ENCODE data around the gene TMEM132D.
"Not testable (repeated sequence)": the region's sequence is repeated elsewhere in the genome, so short reads cannot be mapped to it uniquely, and the experiment has no call there.

The TMEM132D gene
- 0 to 0.15 reads per million in 2 donors for total RNA-seq

DNA sequence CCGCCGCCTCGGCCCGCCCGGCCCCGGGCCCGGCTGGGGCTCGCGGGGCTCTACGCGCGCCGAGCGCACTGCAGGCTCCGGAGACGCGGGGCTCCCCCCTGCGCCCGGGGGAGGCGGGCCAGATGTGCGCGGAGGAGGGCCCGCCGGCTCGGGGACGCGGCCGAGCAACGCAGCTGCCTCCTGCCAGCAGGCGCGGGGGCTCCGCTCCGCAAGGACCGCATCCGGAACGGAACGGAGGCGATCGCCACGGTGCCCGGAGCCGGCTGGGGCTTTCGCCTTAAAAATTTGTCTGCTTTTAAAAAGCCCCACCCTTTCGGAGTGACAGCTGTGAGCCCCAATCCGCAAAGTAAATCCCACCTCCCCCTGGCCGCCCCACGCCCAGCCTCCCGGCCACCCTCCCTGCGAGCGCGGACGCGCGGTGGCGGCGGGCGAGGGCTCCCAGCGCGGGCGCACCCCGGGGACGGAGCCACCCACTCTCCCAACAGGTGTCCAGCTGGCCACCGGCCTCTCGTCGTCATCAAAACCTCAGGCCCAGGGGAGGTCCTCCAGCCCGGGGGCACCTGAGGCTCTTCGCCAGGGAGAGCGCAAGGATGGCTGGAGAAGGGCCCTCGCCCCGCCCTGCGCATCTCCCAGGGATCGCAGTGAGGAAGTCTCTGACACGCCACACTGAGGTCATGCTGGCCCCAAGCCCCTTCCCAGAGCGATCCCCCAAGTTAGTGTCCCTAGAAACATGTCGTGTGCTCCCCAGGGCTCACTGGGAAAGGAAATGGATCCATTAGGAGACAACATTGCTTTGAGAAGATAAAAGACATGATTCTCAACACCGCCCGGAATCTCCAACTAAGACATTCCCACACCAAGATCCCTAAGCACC is at the start of gene TMEM132D:
TMEM132D (minus strand) TSS at position 70 of the 874 bp plus-strand sequence.
- DNase-seq: no peak

DNA sequence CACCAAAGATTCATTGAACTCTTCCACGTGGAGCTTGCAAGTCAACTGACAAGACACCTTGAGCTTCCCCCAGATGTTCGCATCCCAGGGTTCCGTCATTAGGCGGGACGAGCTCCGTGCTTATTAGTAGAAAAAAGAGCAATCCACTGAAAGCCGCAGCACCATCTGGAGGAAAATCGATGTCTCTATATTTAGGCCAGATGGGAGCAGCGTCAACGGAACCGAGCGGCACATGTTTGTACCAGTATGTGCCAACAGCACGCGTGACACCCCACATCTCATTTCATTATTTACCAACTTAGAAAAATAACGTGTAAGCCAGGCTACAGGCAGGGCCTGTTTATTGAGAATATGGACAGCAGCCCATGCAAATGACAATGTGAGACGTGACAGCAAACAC is 45.8 kb upstream of the TMEM132D start:
- no peak for DNase-seq

- DNase-seq: no peak
Observed at GRCh38 chr12:129941618-129942017, 37.8 kb upstream of the TMEM132D start.

- DNase-seq: no peak
Observed at GRCh38 chr12:129938089-129938488, 34.3 kb upstream of the TMEM132D start.

- no peak for DNase-seq
Observed at GRCh38 chr12:129937426-129937825, 33.6 kb upstream of the TMEM132D start.

DNA sequence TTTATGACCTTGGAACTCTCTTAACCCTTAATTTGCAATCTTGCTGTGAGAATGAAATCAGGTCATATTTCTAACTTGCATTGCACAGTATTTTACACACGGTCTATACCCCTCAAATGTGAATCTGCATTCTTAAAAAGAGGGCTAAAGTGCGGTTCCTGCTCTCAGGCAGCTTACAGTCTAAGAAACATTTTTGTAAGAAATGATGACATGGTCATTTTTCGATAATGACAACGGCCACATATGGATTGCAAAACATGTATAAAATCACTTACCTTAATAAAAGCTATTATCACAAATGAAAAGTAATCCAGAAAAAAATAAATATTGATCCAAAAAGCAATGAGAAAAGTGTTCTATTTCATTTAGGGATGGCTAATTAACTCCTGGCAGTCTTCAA is 24.8 kb upstream of the TMEM132D start:
- no peak for DNase-seq

- no peak for DNase-seq
Observed at GRCh38 chr12:129927316-129927900, 23.6 kb upstream of the TMEM132D start.

GRCh38 chr12:129911428-129912049 is 7.7 kb upstream of the TMEM132D start:
- DNase-seq: no peak

- DNase-seq: no peak
Observed at GRCh38 chr12:129909051-129910020, 5.5 kb upstream of the TMEM132D start.

DNA sequence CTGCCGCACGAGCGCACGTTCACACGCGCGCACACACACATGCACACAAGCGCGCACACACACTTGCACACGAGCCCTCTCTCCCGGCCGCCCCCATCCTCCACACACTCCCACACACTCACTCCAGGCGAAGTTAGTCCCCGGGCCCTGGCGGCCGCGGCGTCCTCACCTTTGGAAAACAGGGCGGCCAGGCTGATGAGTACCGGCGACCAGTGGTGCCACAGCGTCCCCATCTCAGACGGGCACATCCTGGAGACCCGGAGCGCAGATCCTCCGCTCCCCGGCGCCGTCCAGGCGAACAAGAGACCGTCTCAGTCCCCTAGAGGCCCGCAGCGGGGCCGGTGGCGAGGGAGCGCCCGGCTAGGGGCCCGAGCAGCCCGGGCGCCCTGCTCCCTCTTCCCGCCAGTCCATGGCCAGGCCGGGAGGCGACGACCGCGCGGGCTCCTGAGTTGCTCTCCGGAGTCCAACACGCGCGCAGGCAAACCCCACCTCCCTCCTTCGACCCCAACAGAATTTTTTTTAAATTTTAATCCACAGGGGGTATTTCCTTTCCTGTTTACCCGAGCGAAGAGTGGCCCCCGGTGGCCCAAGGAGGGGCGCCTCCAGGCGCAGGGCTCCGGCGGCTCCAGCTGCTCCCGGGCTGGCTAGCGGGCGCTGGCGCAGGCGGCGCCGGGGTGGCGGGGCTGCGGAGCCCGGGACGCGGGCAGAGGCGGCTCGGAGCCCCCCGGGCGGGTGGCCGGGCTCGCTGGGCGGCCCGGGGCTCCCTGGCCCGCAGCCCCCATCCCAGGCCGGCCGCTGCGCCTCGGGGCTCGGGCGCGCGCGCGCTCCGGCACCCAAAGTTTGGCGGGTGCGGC is 506 bp downstream of the TMEM132D start:
- DNase-seq: no peak

GRCh38 chr12:129902371-129903091 is 1.3 kb downstream of the TMEM132D start:
- DNase-seq: no peak

- DNase-seq: no peak
Observed at GRCh38 chr12:129901254-129901653, 2.6 kb downstream of the TMEM132D start.

DNA sequence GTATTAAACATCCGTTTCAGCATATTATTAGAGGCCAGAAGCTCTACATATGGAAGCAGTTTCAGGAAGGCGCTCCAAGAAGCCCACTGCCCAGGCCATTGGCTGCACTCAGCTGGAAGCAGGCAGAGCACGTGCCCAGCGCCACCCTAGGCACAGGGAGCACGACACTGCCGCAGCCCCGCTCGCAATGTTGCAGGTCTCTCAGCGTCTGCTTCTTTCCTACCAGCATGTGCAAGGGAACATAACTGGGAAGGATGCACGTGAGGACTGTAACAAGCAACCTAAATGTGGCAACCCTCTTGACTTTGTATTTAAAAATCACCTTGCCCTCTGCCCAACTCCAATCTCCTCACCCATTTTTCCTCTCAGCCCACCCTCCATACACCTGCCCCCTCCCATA is 3.5 kb downstream of the TMEM132D start:
- DNase-seq: no peak

GRCh38 chr12:129899045-129899444 is 4.8 kb downstream of the TMEM132D start:
- DNase-seq: not testable (repeated sequence)

DNA sequence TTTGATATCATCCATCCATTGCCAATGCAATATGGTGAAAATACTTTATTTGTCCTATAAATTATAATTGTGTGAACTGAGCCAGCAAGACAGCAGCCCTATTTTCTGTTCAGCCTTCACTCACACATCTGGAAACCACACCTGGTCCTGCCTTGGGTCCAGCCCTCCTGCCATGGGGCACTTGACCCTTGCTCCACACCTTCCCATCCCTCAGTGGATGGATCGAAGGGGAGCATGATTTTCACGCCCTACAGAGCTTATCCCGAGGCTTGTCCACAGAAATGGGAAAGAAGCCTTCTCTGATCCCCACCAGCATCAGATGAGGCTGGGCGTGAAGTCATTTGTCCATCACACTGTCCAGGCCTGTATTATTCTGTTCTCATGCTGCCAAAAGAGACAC is 10.1 kb downstream of the TMEM132D start:
- no peak for DNase-seq

DNA sequence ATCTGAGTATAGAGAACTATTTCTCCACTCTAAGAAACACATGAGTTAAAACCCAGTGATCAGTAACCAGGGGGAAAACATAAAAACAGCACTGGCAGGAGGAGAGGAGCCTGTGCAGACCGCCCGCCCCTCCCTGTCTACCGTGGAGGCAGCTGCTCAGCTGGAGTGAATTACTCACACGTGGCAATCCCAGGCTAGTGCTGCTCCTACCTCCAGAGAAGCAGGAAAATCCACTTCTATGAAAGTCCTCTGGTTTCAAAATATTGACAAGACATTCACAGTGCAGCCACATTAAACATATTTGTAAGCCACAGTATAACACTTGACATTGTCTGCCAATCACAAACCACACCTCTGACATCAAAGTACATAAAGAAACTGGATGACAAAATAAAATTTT is 16.7 kb downstream of the TMEM132D start:
- DNase-seq: no peak

DNA sequence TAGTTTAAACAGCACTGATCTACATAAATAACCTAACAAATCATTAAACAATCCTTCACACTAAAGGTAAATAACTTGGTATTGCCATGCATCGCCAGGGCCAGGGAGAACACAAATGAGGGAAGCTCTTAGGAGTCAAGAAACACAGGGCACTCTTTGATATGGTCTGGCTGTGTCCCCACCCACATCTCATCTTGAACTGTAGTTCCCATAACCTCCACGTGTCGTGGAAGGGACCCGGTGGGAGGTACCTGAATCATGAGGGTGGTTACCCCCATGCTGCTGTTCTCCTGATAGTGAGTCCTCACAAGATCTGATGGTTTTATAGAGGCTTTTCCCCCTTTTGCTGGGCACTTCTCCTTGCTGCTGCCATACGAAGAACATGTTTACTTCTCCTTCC is 17.3 kb downstream of the TMEM132D start:
- DNase-seq: no peak

- no peak for DNase-seq
Observed at GRCh38 chr12:129885287-129885686, 18.5 kb downstream of the TMEM132D start.

- no peak for DNase-seq
Observed at GRCh38 chr12:129877411-129877810, 26.4 kb downstream of the TMEM132D start.

DNA sequence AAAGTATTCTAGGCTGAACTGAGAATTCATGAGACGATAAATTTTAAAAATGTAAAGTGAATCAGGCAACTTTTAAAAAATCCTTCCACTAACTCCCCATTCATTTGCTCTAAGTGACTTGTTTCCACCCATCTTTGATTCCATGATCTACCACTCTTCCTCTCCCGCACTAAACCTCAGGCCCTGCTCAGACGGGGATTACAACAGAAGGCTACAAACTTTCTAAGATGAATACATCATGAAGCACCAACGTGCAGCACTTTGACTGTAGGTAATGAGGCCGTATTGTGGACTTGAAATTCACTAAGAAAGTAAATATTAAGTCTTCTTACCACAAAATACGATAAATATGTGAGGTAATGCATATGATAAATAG is 30.0 kb downstream of the TMEM132D start:
- DNase-seq: no peak

Data from activated gamma-delta T cell (primary cell).